K562 (cell line): ENCODE data around the gene BMP2K. TPM values are rescaled to one million over a fixed set of nuclear protein-coding genes. Genes with fewer than 3 reads are reported as not detected.

Experiments
- ATAC-seq: fragments of 200-7000 bp; cut with Tn5 transposase; 3 replicates; pipeline ENCODE4 v1.9.1; 2020; ENCODE audit warnings: moderate library complexity
- BruUV-seq: library from RNA; stranded (reverse); fragments of 400-500 nt; replicated peaks from 2 replicates; lab custom pipeline; 2021; lab: Mats Ljungman, UMichigan
- CTCF ChIA-PET: fragments of 300-600 bp; formaldehyde crosslinking; extraction: SDS; loops from one replicate; lab custom pipeline; 2021; ENCODE audit warnings: low intra/inter-chr PET ratio; lab: Yijun Ruan, JAX
- POLR2A ChIA-PET: fragments of 300-600, 350-650 bp; sonication (Branson Sonifier 250); formaldehyde crosslinking; extraction: SDS; loops from one replicate; lab custom pipeline; 2021; ENCODE audit warnings: antibody characterized with exemption, inconsistent platforms; lab: Yijun Ruan, JAX
- DNase-seq, 4 experiments: peaks; one replicate each; pipeline versions ENCODE4 v3.0.0 to v3.0.0-alpha.2; 2011 to 2018; ENCODE audit warnings: low spot score in 3 of 4, mixed read lengths in 3 of 4; ENCODE audit errors: extremely low read depth in 1 of 4
- FAIRE-seq: peaks from 2 replicates; lab custom pipeline; 2011; peaks lifted over from hg19 to GRCh38; lab: Jason Lieb, UNC
- H2AFZ ChIP-seq: 2 replicates; pipeline ENCODE4 v1.6.0; 2011; ENCODE audit warnings: low read depth, low read length, control low read depth, inconsistent platforms
- H3K27ac ChIP-seq: fragments of 200-600 bp; 3 replicates; pipeline ENCODE4 v1.8.0; 2011; ENCODE audit warnings: low read depth, mild to moderate bottlenecking, control low read depth, inconsistent platforms, low read length, moderate library complexity, mixed read lengths; ENCODE audit errors: extremely low read depth
- H3K27me3 ChIP-seq, 2 experiments: fragments of 300-600 bp in 1 of 2; 2 replicates in 1 of 2; 3 replicates in 1 of 2; pipeline versions ENCODE4 v1.6.0 to v1.8.0; 2011; ENCODE audit warnings: inconsistent platforms in 2 of 2, low read length in 2 of 2, mild to moderate bottlenecking in 1 of 2, mixed read lengths in 1 of 2, moderate library complexity in 1 of 2; ENCODE audit not compliant: control insufficient read depth in 2 of 2, insufficient read depth in 2 of 2
- H3K36me3 ChIP-seq: fragments of 300-600 bp; 3 replicates; pipeline ENCODE4 v1.8.0; 2011; ENCODE audit warnings: mild to moderate bottlenecking, low read length, inconsistent platforms; ENCODE audit not compliant: control insufficient read depth, insufficient read depth
- H3K4me1 ChIP-seq, 2 experiments: fragments of 200-600 bp in 1 of 2; replicated peaks in 1 of 2; 2 replicates in 1 of 2; 3 replicates in 1 of 2; pipeline versions ENCODE4 v1.5.1 to v1.8.0; 2011; ENCODE audit warnings: inconsistent platforms in 2 of 2, low read length in 2 of 2, mild to moderate bottlenecking in 1 of 2, mixed read lengths in 1 of 2, moderate library complexity in 1 of 2; ENCODE audit not compliant: control insufficient read depth in 2 of 2, insufficient read depth in 2 of 2
- H3K4me2 ChIP-seq: 2 replicates; pipeline ENCODE4 v1.6.1; 2011; ENCODE audit warnings: low read length, control low read depth, inconsistent platforms, mixed read lengths; ENCODE audit not compliant: insufficient read depth
- H3K4me3 ChIP-seq: fragments of 200-600 bp; sonication (generic), shearing (Covaris generic); 2 replicates; pipeline ENCODE4 v1.5.1; 2016; ENCODE audit warnings: control low read depth, inconsistent platforms
- H3K79me2 ChIP-seq: fragments of 200-600 bp; 3 replicates; pipeline ENCODE4 v1.8.0; 2011; ENCODE audit warnings: low read length, inconsistent platforms; ENCODE audit not compliant: control insufficient read depth, insufficient read depth
- H3K9ac ChIP-seq, 2 experiments: 2 replicates each; pipeline versions ENCODE4 v1.6.0 to v1.6.1; 2011; ENCODE audit warnings: low read depth in 2 of 2, low read length in 2 of 2, control low read depth in 1 of 2, inconsistent platforms in 1 of 2, mild to moderate bottlenecking in 1 of 2, mixed read lengths in 1 of 2; ENCODE audit not compliant: insufficient read depth in 1 of 2
- H3K9me1 ChIP-seq: one replicate; pipeline ENCODE4 v1.6.0; 2011; ENCODE audit warnings: inconsistent platforms, mild to moderate bottlenecking, low read length, moderate library complexity; ENCODE audit not compliant: control insufficient read depth, insufficient read depth
- H3K9me3 ChIP-seq: replicated peaks from 2 replicates; pipeline ENCODE4 v1.5.1; 2011; ENCODE audit warnings: low read depth, low read length, inconsistent platforms; ENCODE audit not compliant: control insufficient read depth, insufficient read depth
- H4K20me1 ChIP-seq: replicated peaks from 2 replicates; pipeline ENCODE4 v1.6.1; 2011; ENCODE audit warnings: low read length, inconsistent platforms, mixed read lengths; ENCODE audit not compliant: control insufficient read depth, insufficient read depth
- BCOR ChIP-seq: fragments of 450-650 bp; IDR thresholded peaks from 2 replicates; pipeline ENCODE4 v1.6.1; 2016
- BRF1 ChIP-seq: IDR thresholded peaks from 3 replicates; pipeline ENCODE4 v1.6.1; 2011; ENCODE audit warnings: borderline replicate concordance, mild to moderate bottlenecking; ENCODE audit not compliant: insufficient read length; ENCODE audit errors: extremely low read depth
- DEAF1 ChIP-seq: fragments of 450-650 bp; formaldehyde crosslinking; IDR thresholded peaks from 2 replicates; pipeline ENCODE4 v1.4.0; 2020; ENCODE audit warnings: mild to moderate bottlenecking, moderate library complexity
- DNMT1 ChIP-seq: fragments of 450-650 bp; IDR thresholded peaks from 2 replicates; pipeline ENCODE4 v1.6.1; 2016; ENCODE audit warnings: antibody characterized with exemption, mild to moderate bottlenecking
- FIP1L1 ChIP-seq: fragments of 200-400 bp; formaldehyde crosslinking; IDR thresholded peaks from 2 replicates; pipeline ENCODE4 v1.6.1; 2018; ENCODE audit warnings: mild to moderate bottlenecking, low read depth, low read length; ENCODE audit not compliant: poor library complexity, severe bottlenecking
- GATAD2A ChIP-seq: fragments of 450-650 bp; IDR thresholded peaks from 2 replicates; pipeline ENCODE4 v1.6.1; 2017
- MYNN ChIP-seq, 2 experiments: sonication (generic); formaldehyde crosslinking in 1 of 2; IDR thresholded peaks; 2 replicates each; pipeline versions ENCODE4 v1.5.0 to v1.6.1; 2016 to 2020; ENCODE audit warnings: antibody characterized with exemption in 1 of 2, missing genetic modification reagents in 1 of 2
- PTBP1 ChIP-seq: fragments of 200-400 bp; formaldehyde crosslinking; IDR thresholded peaks from 2 replicates; pipeline ENCODE4 v1.6.1; 2017; ENCODE audit warnings: low read depth, low read length
- SOX6 ChIP-seq: fragments of 450-650 bp; IDR thresholded peaks from 2 replicates; pipeline ENCODE4 v1.6.1; 2014; ENCODE audit warnings: mild to moderate bottlenecking
- TAF7 ChIP-seq: fragments of 450-650 bp; IDR thresholded peaks from 2 replicates; pipeline ENCODE4 v1.6.1; 2016; ENCODE audit warnings: missing genetic modification characterization, missing compliant biosample characterization
- U2AF2 ChIP-seq: fragments of 200-400 bp; formaldehyde crosslinking; optimal IDR thresholded peaks from 2 replicates; pipeline ENCODE3; 2017; ENCODE audit warnings: low read depth, mild to moderate bottlenecking, low read length
- ZBTB49 ChIP-seq: sonication (generic); formaldehyde crosslinking; IDR thresholded peaks from 2 replicates; pipeline ENCODE4 v1.8.0; 2022; ENCODE audit warnings: missing genetic modification reagents, mild to moderate bottlenecking, borderline replicate concordance
- WGBS: fragments of 100-300 bp; shearing (Covaris generic); methylation state at CpG from one replicate; pipeline ENCODE4 v1.1.6; 2016; ENCODE audit warnings: low coverage, mixed read lengths; ENCODE audit not compliant: insufficient coverage; ENCODE audit errors: missing lambda C conversion rate; 5-methylcytosine and 5-hydroxymethylcytosine counted together
- in situ Hi-C: fragments of 300-500 bp; cut with MboI; formaldehyde crosslinking; loops from 4 replicates; pipeline ENCODE4 v1.15.0; 2018; ENCODE audit warnings: inconsistent platforms, mixed read lengths
- intact Hi-C: fragments of 100-400 bp; cut with micrococcal nuclease; formaldehyde crosslinking; loops from 2 replicates; pipeline ENCODE4 v1.14.2; 2022
- polyA plus RNA-seq, 8 experiments: library from polyadenylated mRNA; depleted of rRNA in 4 of 8; stranded (reverse) in 5 of 8; unstranded in 3 of 8; fragments of >200 nt; fragmentation: Nextera tagmentation in 2 of 8; fragmentation: Illumina TruSeq in 1 of 8; extraction: Ambion mirVana in 2 of 8; extraction: Trizol in 1 of 8; gene quantifications; 2 replicates each; pipeline versions ENCODE4 v1.2.1 to v1.2.3, GENCODE V29; 2011 to 2014; ENCODE audit warnings: inconsistent platforms in 1 of 8, missing spikeins in 1 of 8
- total RNA-seq, 7 experiments: library from RNA; depleted of rRNA in 6 of 7; stranded (reverse); fragments of >200 nt in 6 of 7; fragmentation: Illumina TruSeq in 2 of 7; extraction: Trizol in 2 of 7; gene quantifications; 2 replicates each; pipeline versions ENCODE4 v1.2.1 to v1.2.3, GENCODE V29; 2011 to 2021; ENCODE audit warnings: low replicate concordance in 1 of 7

Gene BMP2K
- total and polyA plus RNA-seq, 9 of the 15 experiments (the other 6 are each of a cell fraction or from before 2014, with no cell fraction given) = 17.0 to 217 (median 104) TPM

- Histone ChIP-seq H3K9me3 (no peaks in the 10 kb centered on the region), H3K36me3 (no peaks in the 10 kb centered on the region; the same call in 2 of the 3 replicates), H3K4me1 (peaks cover 25 to 58% of the 10 kb centered on the region in 2 experiments), H4K20me1 (no peaks in the 10 kb centered on the region), H3K27me3 (no peaks in the 10 kb centered on the region), H3K9me1 (no peaks in the 10 kb centered on the region), H3K9ac (peak overlapping the region in 1 of 2 experiments; percentile 11; a peak in 1 of 4 replicates), H3K27ac (peak overlapping the region; percentile 62), H2AFZ (peak overlapping the region; percentile 46), H3K4me2 (peak overlapping the region; percentile 23; the same call in 1 of the 2 replicates), H3K4me3 (no peak overlapping the region), H3K79me2 (no peaks in the 10 kb centered on the region; the same call in 2 of the 3 replicates)
- no TSS peak for BruUV-seq
- DNase-seq (no peak), ATAC-seq (no peak), FAIRE-seq (no peak)
- in situ Hi-C loops (no loop called here), intact Hi-C loops (no loop called here)
- POLR2A ChIA-PET = interaction anchor here (0.8 to 0.9 kb wide), 2 partner anchors 18 to 127 kb away, joined by 3 to 5 read pairs; no protein-coding TSS in a partner anchor
- CTCF ChIA-PET = no interaction called here
- WGBS = 79% methylated on average over 1 of the region's 1 CpG
- TF ChIP-seq BCOR = no peak
- no peak for TF ChIP-seq FIP1L1
- no peak for TF ChIP-seq TAF7 (tag)
- no peak for TF ChIP-seq PTBP1
- no peak for TF ChIP-seq MYNN (IDR thresholded peaks at IDR 0.05)
- no peak for TF ChIP-seq MYNN (CRISPR knock-in tag; IDR thresholded peaks at IDR 0.05)
- no peak for TF ChIP-seq SOX6
- TF ChIP-seq ZBTB49 (CRISPR knock-in tag) = no peak
- TF ChIP-seq BRF1 = no peak
- no peak for TF ChIP-seq DEAF1 (CRISPR knock-in tag)
- TF ChIP-seq DNMT1 = no peak
- TF ChIP-seq U2AF2 = no peak
- no peak for TF ChIP-seq GATAD2A
Observed at GRCh38 chr4:78726546-78726945, 49.6 kb upstream of the BMP2K start.
